IPS DF 4.7 (cell line): ENCODE results near the gene MIP.
"Not testable (repeated sequence)": the region's sequence is repeated elsewhere in the genome, so short reads cannot be mapped to it uniquely, and the experiment has no call there.

Experiments used
- DNase-seq: peaks from one replicate; pipeline ENCODE4 v3.0.0-alpha.2; 2013; ENCODE audit warnings: low spot score; ENCODE audit errors: extremely low read depth

The MIP gene

GRCh38 chr12:56410768-56411167 is 43.7 kb downstream of the MIP start:
- no peak for DNase-seq

GRCh38 chr12:56408799-56409417 is 45.5 kb downstream of the MIP start:
- no peak for DNase-seq

- not testable (repeated sequence) for DNase-seq
Measured at GRCh38 chr12:56404227-56404626, 50.2 kb downstream of the MIP start.

GRCh38 chr12:56401612-56402011 is 52.8 kb downstream of the MIP start:
- DNase-seq, result not testable (repeated sequence)

- not testable (repeated sequence) for DNase-seq
Measured at GRCh38 chr12:56401125-56401524, 53.3 kb downstream of the MIP start.
